Measurements from ENCODE around the gene PBRM1.

The PBRM1 gene

GRCh38 chr3:52511509-52511908, 174.2 kb downstream of the PBRM1 start:
- Histone ChIP-seq H3K79me2 (ENCODE audit: low read length) (no peaks in the 10 kb centered on the region), H3K4me2 (ENCODE audit: low read depth, low read length) (no peak overlapping the region), H3K9me2 (replicated peaks; ENCODE audit: insufficient read depth, low read length) (no peaks in the 10 kb centered on the region), H3K27me3 (replicated peaks; ENCODE audit: insufficient read depth, low read length) (peaks cover 38% of the 10 kb centered on the region), H3K4me3 (ENCODE audit: low read length) (no peak overlapping the region), H3F3A (ENCODE audit: insufficient read depth, low read length) (no peaks in the 10 kb centered on the region), H3K9me3 (replicated peaks; ENCODE audit: insufficient read depth, low read length) (no peaks in the 10 kb centered on the region), H3K4me1 (ENCODE audit: low read length) (no peaks in the 10 kb centered on the region), H3K27ac (ENCODE audit: low read length) (no peak overlapping the region), H3K36me3 (replicated peaks; ENCODE audit: insufficient read depth, low read length) (no peaks in the 10 kb centered on the region), H2AFZ (ENCODE audit: low read length) (no peak overlapping the region), H3K9ac (ENCODE audit: low read length) (no peak overlapping the region), H4K20me1 (ENCODE audit: insufficient read depth, low read length) (no peaks in the 10 kb centered on the region)
- DNase-seq: no peak
- TF ChIP-seq, protein P1, sequence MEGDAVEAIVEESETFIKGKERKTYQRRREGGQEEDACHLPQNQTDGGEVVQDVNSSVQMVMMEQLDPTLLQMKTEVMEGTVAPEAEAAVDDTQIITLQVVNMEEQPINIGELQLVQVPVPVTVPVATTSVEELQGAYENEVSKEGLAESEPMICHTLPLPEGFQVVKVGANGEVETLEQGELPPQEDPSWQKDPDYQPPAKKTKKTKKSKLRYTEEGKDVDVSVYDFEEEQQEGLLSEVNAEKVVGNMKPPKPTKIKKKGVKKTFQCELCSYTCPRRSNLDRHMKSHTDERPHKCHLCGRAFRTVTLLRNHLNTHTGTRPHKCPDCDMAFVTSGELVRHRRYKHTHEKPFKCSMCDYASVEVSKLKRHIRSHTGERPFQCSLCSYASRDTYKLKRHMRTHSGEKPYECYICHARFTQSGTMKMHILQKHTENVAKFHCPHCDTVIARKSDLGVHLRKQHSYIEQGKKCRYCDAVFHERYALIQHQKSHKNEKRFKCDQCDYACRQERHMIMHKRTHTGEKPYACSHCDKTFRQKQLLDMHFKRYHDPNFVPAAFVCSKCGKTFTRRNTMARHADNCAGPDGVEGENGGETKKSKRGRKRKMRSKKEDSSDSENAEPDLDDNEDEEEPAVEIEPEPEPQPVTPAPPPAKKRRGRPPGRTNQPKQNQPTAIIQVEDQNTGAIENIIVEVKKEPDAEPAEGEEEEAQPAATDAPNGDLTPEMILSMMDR (IDR thresholded peaks at IDR 0.05; ENCODE audit: low read length): no peak
- TF ChIP-seq EZH2 (optimal IDR thresholded peaks at IDR 0.05; ENCODE audit: low read depth, low read length) (no peak), EZH2phosphoT487 (IDR thresholded peaks at IDR 0.05; ENCODE audit: low read length) (no peak)

GRCh38 chr3:52509753-52510328, 175.9 kb downstream of the PBRM1 start:
- Histone ChIP-seq H3K4me2 (ENCODE audit: low read depth, low read length) (no peak overlapping the region), H3K9ac (ENCODE audit: low read length) (no peak overlapping the region), H4K20me1 (ENCODE audit: insufficient read depth, low read length) (no peaks in the 10 kb centered on the region), H3K4me3 (ENCODE audit: low read length) (no peak overlapping the region), H3F3A (ENCODE audit: insufficient read depth, low read length) (no peaks in the 10 kb centered on the region), H3K9me3 (replicated peaks; ENCODE audit: insufficient read depth, low read length) (no peaks in the 10 kb centered on the region), H3K36me3 (replicated peaks; ENCODE audit: insufficient read depth, low read length) (no peaks in the 10 kb centered on the region), H3K4me1 (ENCODE audit: low read length) (no peaks in the 10 kb centered on the region), H3K9me2 (replicated peaks; ENCODE audit: insufficient read depth, low read length) (no peaks in the 10 kb centered on the region), H3K79me2 (ENCODE audit: low read length) (no peaks in the 10 kb centered on the region), H3K27me3 (replicated peaks; ENCODE audit: insufficient read depth, low read length) (peaks cover 44% of the 10 kb centered on the region), H2AFZ (ENCODE audit: low read length) (no peak overlapping the region), H3K27ac (ENCODE audit: low read length) (no peak overlapping the region)
- TF ChIP-seq, protein P1 (IDR thresholded peaks at IDR 0.05; ENCODE audit: low read length): peak; percentile 24
- no peak for TF ChIP-seq EZH2phosphoT487 (IDR thresholded peaks at IDR 0.05; ENCODE audit: low read length)
- DNase-seq: peak; percentile 12

DNA sequence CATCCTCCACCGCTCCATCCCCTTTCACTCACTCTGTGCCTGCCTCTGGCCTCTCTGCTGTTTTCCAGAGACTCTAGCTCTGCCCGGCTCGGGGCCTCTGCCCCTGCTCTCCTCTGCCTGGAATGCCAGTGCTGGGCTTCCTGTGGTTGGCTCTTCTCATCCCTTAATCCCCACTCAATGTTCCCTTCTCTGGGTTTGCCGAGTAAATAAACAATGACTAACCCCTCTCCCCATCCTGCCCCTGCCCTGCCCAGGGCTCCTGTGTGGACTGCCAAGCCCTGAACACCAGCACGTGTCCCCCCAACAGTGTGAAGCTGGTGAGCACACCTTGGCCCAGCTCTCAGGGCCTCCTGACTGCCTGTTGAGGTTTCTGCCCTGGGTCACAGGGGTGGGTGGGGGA, 178.4 kb downstream of the PBRM1 start:
- Histone ChIP-seq H3K79me2 (ENCODE audit: low read length) (no peaks in the 10 kb centered on the region), H3K27me3 (replicated peaks; ENCODE audit: insufficient read depth, low read length) (peaks cover 42% of the 10 kb centered on the region), H3F3A (ENCODE audit: insufficient read depth, low read length) (no peaks in the 10 kb centered on the region), H3K9me3 (replicated peaks; ENCODE audit: insufficient read depth, low read length) (no peaks in the 10 kb centered on the region), H3K4me2 (ENCODE audit: low read depth, low read length) (no peak overlapping the region), H3K4me3 (ENCODE audit: low read length) (no peak overlapping the region), H2AFZ (ENCODE audit: low read length) (no peak overlapping the region), H4K20me1 (ENCODE audit: insufficient read depth, low read length) (no peaks in the 10 kb centered on the region), H3K9ac (ENCODE audit: low read length) (no peak overlapping the region), H3K4me1 (ENCODE audit: low read length) (no peaks in the 10 kb centered on the region), H3K36me3 (replicated peaks; ENCODE audit: insufficient read depth, low read length) (no peaks in the 10 kb centered on the region), H3K9me2 (replicated peaks; ENCODE audit: insufficient read depth, low read length) (no peaks in the 10 kb centered on the region), H3K27ac (ENCODE audit: low read length) (no peak overlapping the region)
- TF ChIP-seq, protein P1 (IDR thresholded peaks at IDR 0.05; ENCODE audit: low read length): no peak
- TF ChIP-seq EZH2phosphoT487 (IDR thresholded peaks at IDR 0.05; ENCODE audit: low read length) (no peak), EZH2 (optimal IDR thresholded peaks at IDR 0.05; ENCODE audit: low read depth, low read length) (no peak)
- no peak for DNase-seq
